ENCODE results near the gene LRRC9. TPM values are rescaled to one million over a fixed set of nuclear protein-coding genes. Genes with fewer than 3 reads are reported as not detected.

The LRRC9 gene
- total RNA-seq, 1 experiment from 2014 or later = 0.77 TPM

DNA sequence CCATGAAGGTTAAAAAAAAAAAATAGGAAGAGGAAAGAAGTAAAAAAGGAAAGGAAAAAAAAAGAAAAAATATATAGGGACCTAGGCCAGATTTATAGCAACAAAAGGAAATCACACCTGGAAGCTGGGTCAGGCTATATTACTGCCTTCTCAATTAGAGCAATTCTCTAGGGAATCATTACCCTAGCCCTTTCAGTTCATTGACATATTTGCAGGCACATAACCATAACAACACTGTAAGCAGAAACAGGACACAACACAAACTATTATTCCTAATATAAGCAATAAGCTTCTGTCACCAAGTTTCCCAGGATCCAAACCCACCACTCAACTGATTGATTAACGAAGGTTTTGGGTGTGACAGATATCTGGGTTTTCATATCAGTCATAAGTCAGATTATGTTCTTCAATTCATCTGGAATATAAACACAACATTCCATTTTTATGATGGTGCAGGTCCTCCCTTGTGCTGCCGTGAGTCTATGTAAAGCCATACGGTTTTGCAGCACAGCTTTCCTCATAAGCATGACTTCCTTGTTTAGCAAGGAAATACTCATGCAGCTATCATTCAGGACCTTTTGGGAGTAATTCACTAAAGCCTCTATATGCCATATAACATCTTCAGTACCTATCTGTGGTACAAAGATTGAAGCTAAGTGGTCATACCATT is 176.0 kb downstream of the LRRC9 start:
- no peak overlapping the region for H2AK5ac ChIP-seq (ENCODE audit: insufficient read length, low read length)
- H3K23me2 ChIP-seq (ENCODE audit: insufficient read length, low read depth, low read length, poor library complexity, severe bottlenecking) = peaks cover 10% of the 10 kb centered on the region
- no peak overlapping the region for H3K23ac ChIP-seq (ENCODE audit: insufficient read length, low read depth, low read length)
- no peaks in the 10 kb centered on the region for H3K27me3 ChIP-seq (ENCODE audit: insufficient read depth, low read length)
- no peak overlapping the region for H3K9ac ChIP-seq (ENCODE audit: extremely low read depth, insufficient read length, low read length)
- no peak for DNase-seq
- peaks cover 4% of the 10 kb centered on the region; the same call in 1 of the 2 replicates for H3K4me1 ChIP-seq (ENCODE audit: insufficient read depth, low read length)
- peaks cover 16 to 21% (median 19%) of the 10 kb centered on the region in 3 experiments for H3K36me3 Mint-ChIP-seq (ENCODE audit: insufficient read depth in 1 of 3, low read depth in 3 of 3)
- no peak overlapping the region for H3K18ac ChIP-seq (ENCODE audit: insufficient read length, low read depth, low read length)
- no peak overlapping the region for H3T11ph ChIP-seq (ENCODE audit: low read length)
- H3K56ac ChIP-seq (ENCODE audit: insufficient read length, low read depth, low read length) = no peak overlapping the region
- no peak overlapping the region for H4K8ac ChIP-seq (replicated peaks; ENCODE audit: insufficient read length, low read depth, low read length)
- H2BK120ac ChIP-seq (ENCODE audit: low read depth, low read length, poor library complexity, severe bottlenecking) = no peak overlapping the region
- no peak overlapping the region for H4K5ac ChIP-seq (ENCODE audit: insufficient read length, low read depth, low read length)
- no peaks in the 10 kb centered on the region for H4K20me1 ChIP-seq (ENCODE audit: control insufficient read depth, insufficient read depth, insufficient read length)
- no peak overlapping the region for H3K4me3 Mint-ChIP-seq
- H3K79me1 ChIP-seq (ENCODE audit: insufficient read depth, low read depth, low read length, poor library complexity, severe bottlenecking) = peaks cover 10% of the 10 kb centered on the region
- no peak overlapping the region for H2BK20ac ChIP-seq (ENCODE audit: low read depth, low read length, poor library complexity, severe bottlenecking)
- no CpG with 5 or more reads among the region's 3 CpGs for WGBS (ENCODE audit: extremely low coverage, insufficient read length, low lambda C conversion rate)
- no peak overlapping the region for H2BK5ac ChIP-seq (ENCODE audit: insufficient read length, low read length)
- peaks cover 0 to 2% of the 10 kb centered on the region in 2 experiments; a peak in 2 of 5 replicates for H3K9me3 Mint-ChIP-seq
- peaks cover 15% of the 10 kb centered on the region; the same call in 1 of the 2 replicates for H3K79me2 ChIP-seq (ENCODE audit: insufficient read depth, low read length)
- H3K27me3 Mint-ChIP-seq (ENCODE audit: low read depth) = no peaks in the 10 kb centered on the region
- H3K4me2 ChIP-seq (ENCODE audit: insufficient read depth, insufficient read length, low read length) = no peak overlapping the region
- no peak overlapping the region for H3K27ac Mint-ChIP-seq
- H3K9me3 ChIP-seq (ENCODE audit: control insufficient read depth, low read depth, low read length) = no peaks in the 10 kb centered on the region
- H2BK15ac ChIP-seq (ENCODE audit: low read depth, low read length) = no peak overlapping the region
- peaks cover 29 to 31% of the 10 kb centered on the region in 2 experiments for H3K4me1 Mint-ChIP-seq
- H3K4ac ChIP-seq (ENCODE audit: low read depth, low read length) = no peak overlapping the region
- no peak overlapping the region for H2AFZ ChIP-seq (ENCODE audit: low read length)
- no peak overlapping the region for H3K14ac ChIP-seq (ENCODE audit: insufficient read depth, low read length)
- TF ChIP-seq, protein P1, sequence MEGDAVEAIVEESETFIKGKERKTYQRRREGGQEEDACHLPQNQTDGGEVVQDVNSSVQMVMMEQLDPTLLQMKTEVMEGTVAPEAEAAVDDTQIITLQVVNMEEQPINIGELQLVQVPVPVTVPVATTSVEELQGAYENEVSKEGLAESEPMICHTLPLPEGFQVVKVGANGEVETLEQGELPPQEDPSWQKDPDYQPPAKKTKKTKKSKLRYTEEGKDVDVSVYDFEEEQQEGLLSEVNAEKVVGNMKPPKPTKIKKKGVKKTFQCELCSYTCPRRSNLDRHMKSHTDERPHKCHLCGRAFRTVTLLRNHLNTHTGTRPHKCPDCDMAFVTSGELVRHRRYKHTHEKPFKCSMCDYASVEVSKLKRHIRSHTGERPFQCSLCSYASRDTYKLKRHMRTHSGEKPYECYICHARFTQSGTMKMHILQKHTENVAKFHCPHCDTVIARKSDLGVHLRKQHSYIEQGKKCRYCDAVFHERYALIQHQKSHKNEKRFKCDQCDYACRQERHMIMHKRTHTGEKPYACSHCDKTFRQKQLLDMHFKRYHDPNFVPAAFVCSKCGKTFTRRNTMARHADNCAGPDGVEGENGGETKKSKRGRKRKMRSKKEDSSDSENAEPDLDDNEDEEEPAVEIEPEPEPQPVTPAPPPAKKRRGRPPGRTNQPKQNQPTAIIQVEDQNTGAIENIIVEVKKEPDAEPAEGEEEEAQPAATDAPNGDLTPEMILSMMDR (conservative IDR thresholded peaks at IDR 0.05) = no peak
- H2BK12ac ChIP-seq (ENCODE audit: insufficient read length, low read depth, low read length) = no peak overlapping the region
- no peak overlapping the region for H4K91ac ChIP-seq (ENCODE audit: insufficient read length, low read depth, low read length)
- no peak overlapping the region for H3K27ac ChIP-seq (ENCODE audit: insufficient read length, low read depth, low read length)
